Left renal cortex interstitium (tissue), 4 donors: ENCODE measurements around the gene TSHZ3. TPM values are rescaled to one million over a fixed set of nuclear protein-coding genes. Genes with fewer than 3 reads are reported as not detected.

Experiments used
- DNase-seq, 4 donors: peaks; one replicate each; pipeline ENCODE4 v3.0.0-alpha.2; 2013; ENCODE audit warnings: low read depth in 4 of 4, low spot score in 2 of 4, missing footprints in 1 of 4
- polyA plus RNA-seq, 4 donors: library from polyadenylated mRNA; unstranded; fragments of 120-200 nt; gene quantifications; one replicate each; pipeline ENCODE4 v1.2.1, GENCODE V29; 2013; ENCODE audit not compliant: insufficient read length in 4 of 4

The TSHZ3 gene
- polyA plus RNA-seq, 4 donors, result 9.9 to 15.1 (median 13.6) TPM

GRCh38 chr19:31269425-31270127 is 79.7 kb downstream of the TSHZ3 start:
- no peak for DNase-seq

- no peak for DNase-seq
These were observed 80.4 kb downstream of the TSHZ3 start for GRCh38 chr19:31268751-31269383.

GRCh38 chr19:31266731-31267130 is 82.5 kb downstream of the TSHZ3 start:
- DNase-seq, result no peak

- DNase-seq, result no peak
These were observed 83.0 kb downstream of the TSHZ3 start for GRCh38 chr19:31266196-31266595.

GRCh38 chr19:31264041-31264778 is 85.0 kb downstream of the TSHZ3 start:
- no peak for DNase-seq

GRCh38 chr19:31263328-31263727 is 85.9 kb downstream of the TSHZ3 start:
- DNase-seq, result no peak

- no peak for DNase-seq
These were observed 86.5 kb downstream of the TSHZ3 start for GRCh38 chr19:31262725-31263191.

GRCh38 chr19:31261603-31262212 is 87.5 kb downstream of the TSHZ3 start:
- DNase-seq, result no peak

- no peak for DNase-seq
These were observed 88.1 kb downstream of the TSHZ3 start for GRCh38 chr19:31261019-31261602.

GRCh38 chr19:31260171-31260933 is 88.9 kb downstream of the TSHZ3 start:
- no peak for DNase-seq

GRCh38 chr19:31258211-31259052 is 90.8 kb downstream of the TSHZ3 start:
- no peak for DNase-seq

GRCh38 chr19:31257426-31258130 is 91.7 kb downstream of the TSHZ3 start:
- DNase-seq, result no peak

- no peak for DNase-seq
These were observed 92.2 kb downstream of the TSHZ3 start for GRCh38 chr19:31257025-31257424.

- DNase-seq, result no peak
These were observed 92.7 kb downstream of the TSHZ3 start for GRCh38 chr19:31256593-31256960.

- DNase-seq, result no peak
These were observed 93.2 kb downstream of the TSHZ3 start for GRCh38 chr19:31255831-31256592.

GRCh38 chr19:31255174-31255799 is 93.9 kb downstream of the TSHZ3 start:
- DNase-seq, result no peak

GRCh38 chr19:31254611-31255010 is 94.6 kb downstream of the TSHZ3 start:
- DNase-seq, result no peak
